ENCODE data around the gene THTPA.

Gene THTPA

DNA sequence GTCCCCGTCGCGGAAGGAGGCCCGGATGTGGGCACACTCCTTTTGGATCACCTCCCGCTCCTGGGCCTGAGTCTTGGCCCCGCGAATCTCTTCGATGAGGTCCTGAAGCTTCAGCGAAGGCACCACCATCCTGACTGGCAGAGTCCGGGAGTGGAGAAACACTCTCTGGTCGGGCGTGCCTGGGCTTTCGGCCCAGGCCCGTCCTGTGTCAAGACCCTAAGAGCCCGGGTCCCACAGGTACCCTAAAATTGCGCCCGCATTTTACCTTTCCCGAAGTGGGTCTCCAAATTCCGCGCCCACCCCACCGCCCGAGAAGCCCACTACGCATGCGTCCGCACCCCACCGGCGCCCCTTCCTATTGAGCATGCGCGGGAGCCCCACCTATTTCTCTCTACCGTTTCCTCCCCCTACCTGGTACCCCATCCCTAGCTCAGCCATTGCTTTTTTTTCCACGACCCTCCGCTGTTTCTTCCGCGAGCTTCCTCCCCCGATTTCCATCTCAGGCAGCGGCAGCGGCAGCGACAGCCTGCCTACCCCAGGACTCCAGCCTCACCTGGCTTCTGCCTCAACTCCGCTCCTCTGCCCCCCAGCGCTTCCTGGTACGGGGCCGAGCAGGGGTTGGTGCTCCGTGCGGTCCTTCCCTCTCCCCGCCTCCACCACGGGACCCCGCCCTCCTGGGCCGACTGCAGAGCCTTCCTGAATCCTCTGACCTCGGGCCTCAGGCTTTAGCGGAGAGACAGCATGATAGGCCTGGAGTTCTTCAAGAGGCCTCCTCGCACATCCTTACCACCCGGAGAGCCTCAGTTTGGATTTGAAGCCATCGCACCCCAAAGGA lies 11.3 kb downstream of the THTPA start, which contains the start of gene AP1G2:
TSS of gene AP1G2 (minus strand) at position 606 of the 835 bp plus-strand sequence. CDS start at position 129, 477 bp downstream.
- WGBS, 2 experiments = 1% methylated on average over 51 to 52 of the region's 53 CpGs
- no peaks in the 10 kb centered on the region for H3K9me3 ChIP-seq (ENCODE audit: control insufficient read depth, low read length)
- peak within 1 kb of the TSS; percentile 69 for H3K4me3 ChIP-seq (ENCODE audit: insufficient read depth, low read depth, low read length)
- peaks cover 29% of the 10 kb centered on the region for H3K4me1 ChIP-seq (ENCODE audit: control insufficient read depth, insufficient read depth, low read length)
- H3K27me3 ChIP-seq (ENCODE audit: control insufficient read depth, insufficient read depth, low read length, poor library complexity, severe bottlenecking) = no peaks in the 10 kb centered on the region
- H3K27ac ChIP-seq (ENCODE audit: insufficient read depth, low read depth, low read length, poor library complexity, severe bottlenecking) = peak within 1 kb of the TSS; percentile 23
- H3K36me3 ChIP-seq (ENCODE audit: control insufficient read depth, insufficient read depth, low read length) = peaks cover 4% of the 10 kb centered on the region

DNA sequence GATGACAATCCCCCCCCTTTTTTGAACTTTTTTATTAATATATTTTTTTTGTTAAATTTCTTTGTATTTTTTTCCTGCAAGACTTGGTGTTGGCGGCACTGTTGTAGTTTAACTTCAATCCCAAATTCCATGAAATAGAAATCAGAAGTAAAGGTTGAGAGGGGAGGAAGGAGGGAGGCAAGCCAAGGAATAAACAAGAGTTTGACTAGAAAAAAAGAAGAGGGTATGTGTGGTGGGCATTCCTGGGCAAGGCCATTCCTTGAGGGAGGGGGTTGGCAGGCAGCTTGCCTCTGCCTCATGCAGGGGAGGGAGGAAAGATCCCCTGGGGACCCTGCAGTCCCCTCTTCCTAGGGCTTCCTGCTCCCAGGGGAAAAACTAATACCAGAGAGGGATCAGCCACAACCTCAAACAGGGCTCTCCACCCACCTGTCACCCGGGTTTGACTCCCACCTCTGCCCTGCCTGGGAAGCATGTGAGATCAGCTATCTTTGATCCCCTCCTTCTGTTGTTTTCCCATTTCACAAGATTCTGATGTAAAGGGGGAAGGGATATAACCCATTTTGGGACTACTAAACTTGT lies 12.0 kb downstream of the THTPA start:
- H3K27ac ChIP-seq (ENCODE audit: insufficient read depth, low read depth, low read length, poor library complexity, severe bottlenecking) = peak overlapping the region; percentile 23

DNA sequence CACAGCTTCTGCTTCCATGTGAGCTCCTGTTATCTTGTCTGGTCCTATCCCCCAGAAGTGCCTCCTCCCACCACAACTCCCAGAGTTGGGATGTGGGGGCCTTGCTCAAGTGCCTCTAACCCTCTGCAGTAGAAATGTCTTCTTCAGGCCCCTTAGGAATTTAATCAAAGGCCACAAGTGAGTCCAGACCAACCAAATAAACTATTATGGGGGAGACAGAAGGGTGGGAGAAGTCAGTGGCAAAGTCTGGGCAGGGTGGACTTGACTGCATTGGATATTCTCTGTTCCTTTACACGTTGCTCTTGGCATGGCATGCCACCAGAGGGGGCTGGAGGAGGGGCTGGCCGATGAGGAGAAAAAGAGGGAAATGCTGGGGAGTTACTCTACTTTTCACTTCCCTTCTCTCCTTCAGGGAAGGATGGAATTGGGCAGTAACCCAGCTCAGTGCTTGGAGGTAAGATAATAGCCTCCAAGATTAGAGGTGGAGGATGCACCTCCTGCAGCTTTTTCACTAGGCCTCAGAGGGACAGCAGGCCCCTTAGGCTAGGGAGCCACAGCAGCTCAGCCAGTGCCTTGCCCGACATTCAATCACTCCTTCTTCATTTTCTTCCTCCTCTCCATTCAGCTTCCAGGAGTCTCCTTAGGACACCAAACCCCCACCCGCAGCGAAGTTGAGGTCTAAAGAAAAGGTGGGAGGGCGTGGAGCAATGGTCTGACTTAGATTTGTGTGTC lies 12.7 kb downstream of the THTPA start:
- peak overlapping the region; percentile 60 for H3K27ac ChIP-seq (ENCODE audit: insufficient read depth, low read depth, low read length, poor library complexity, severe bottlenecking)
- H3K27me3 ChIP-seq (ENCODE audit: control insufficient read depth, insufficient read depth, low read length, poor library complexity, severe bottlenecking) = no peaks in the 10 kb centered on the region
- H3K36me3 ChIP-seq (ENCODE audit: control insufficient read depth, insufficient read depth, low read length) = peaks cover 4% of the 10 kb centered on the region
- peaks cover 29% of the 10 kb centered on the region for H3K4me1 ChIP-seq (ENCODE audit: control insufficient read depth, insufficient read depth, low read length)
- 14 to 18% methylated on average over 4 to 6 of the region's 6 CpGs for WGBS, 2 experiments
- H3K9me3 ChIP-seq (ENCODE audit: control insufficient read depth, low read length) = no peaks in the 10 kb centered on the region
- no peak overlapping the region for H3K4me3 ChIP-seq (ENCODE audit: insufficient read depth, low read depth, low read length)

More for the DNA sequence above, 12.0 kb downstream of the THTPA start:
- no peaks in the 10 kb centered on the region for H3K27me3 ChIP-seq (ENCODE audit: control insufficient read depth, insufficient read depth, low read length, poor library complexity, severe bottlenecking)
- peaks cover 4% of the 10 kb centered on the region for H3K36me3 ChIP-seq (ENCODE audit: control insufficient read depth, insufficient read depth, low read length)
- peaks cover 29% of the 10 kb centered on the region for H3K4me1 ChIP-seq (ENCODE audit: control insufficient read depth, insufficient read depth, low read length)
- H3K4me3 ChIP-seq (ENCODE audit: insufficient read depth, low read depth, low read length) = peak overlapping the region; percentile 69
- 77 to 82% methylated on average over 2 of the region's 2 CpGs for WGBS, 2 experiments
- H3K9me3 ChIP-seq (ENCODE audit: control insufficient read depth, low read length) = no peaks in the 10 kb centered on the region

DNA sequence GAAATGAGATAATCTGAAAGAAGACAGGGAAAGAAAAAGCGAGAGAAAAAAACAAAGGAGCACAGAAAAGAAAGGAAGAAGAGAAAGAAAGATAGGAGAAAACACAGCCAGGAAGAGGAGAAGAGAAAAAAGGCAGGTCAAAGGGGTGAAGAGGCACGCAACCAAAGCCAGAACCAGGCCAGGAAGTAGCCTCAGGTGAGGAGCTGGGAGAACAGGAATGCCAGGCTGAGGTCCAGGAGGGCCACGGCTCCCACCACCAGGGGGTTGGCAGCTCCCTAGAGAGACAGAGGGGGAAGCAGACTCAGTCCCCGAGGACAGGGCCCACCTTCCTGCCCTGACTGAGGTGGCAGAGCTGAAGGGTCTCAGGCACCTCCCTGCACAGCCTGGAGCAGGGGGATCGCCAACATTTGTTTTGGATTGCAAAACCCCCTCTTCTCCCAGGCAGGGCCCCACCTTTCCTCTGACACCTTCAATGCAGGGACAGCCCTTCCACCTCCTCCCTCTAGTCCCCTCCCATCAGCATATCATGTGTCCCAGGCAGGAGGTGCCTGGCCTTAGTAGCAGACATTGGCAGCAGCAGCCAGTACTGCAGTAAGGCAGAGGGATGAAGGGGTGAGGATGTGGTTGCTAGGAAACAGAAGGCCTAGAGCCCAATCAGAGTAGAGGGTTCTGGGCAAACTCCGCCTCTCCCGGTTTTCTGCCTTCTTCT lies 13.5 kb downstream of the THTPA start:
- Histone ChIP-seq H3K27ac (ENCODE audit: insufficient read depth, low read depth, low read length, poor library complexity, severe bottlenecking) (peak overlapping the region; percentile 60), H3K9me3 (ENCODE audit: control insufficient read depth, low read length) (no peaks in the 10 kb centered on the region), H3K36me3 (ENCODE audit: control insufficient read depth, insufficient read depth, low read length) (peaks cover 4% of the 10 kb centered on the region), H3K27me3 (ENCODE audit: control insufficient read depth, insufficient read depth, low read length, poor library complexity, severe bottlenecking) (no peaks in the 10 kb centered on the region), H3K4me1 (ENCODE audit: control insufficient read depth, insufficient read depth, low read length) (peaks cover 29% of the 10 kb centered on the region), H3K4me3 (ENCODE audit: insufficient read depth, low read depth, low read length) (no peak overlapping the region)
- 60 to 68% methylated on average over 7 of the region's 7 CpGs for WGBS, 2 experiments

DNA sequence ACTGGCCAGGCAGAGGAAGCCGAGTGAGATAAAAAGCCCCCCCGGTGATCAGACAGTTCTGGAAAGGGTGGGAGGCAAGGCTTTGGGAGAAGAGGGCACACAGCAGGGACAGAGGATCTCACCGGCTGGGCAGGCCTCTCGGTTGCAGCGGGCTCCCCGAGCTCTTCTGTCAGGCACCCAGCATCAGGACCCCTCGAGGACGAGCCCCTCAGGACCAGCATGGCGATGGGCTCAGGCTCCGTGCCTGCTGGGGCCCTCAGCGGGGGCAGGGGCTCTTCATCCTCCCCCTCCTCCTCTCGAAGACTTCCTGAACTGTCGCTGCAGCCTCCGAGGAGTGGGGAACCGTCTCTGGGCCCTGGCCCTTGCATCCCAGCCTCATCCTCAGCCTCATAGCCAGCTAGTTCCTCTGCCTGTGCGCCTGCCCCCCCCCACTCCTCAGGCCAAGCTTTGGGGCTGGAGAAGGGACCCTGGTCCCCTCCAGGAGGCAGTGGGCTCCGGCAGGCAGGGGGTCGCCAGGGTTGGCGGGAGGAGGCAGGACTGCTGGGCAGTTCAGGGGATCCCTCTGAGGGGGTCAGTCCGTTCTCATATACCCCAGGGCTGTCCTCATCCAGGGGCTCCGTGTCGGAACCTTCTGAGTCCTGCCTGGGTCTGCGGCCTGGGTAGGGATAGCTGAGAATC lies 14.9 kb downstream of the THTPA start:
- 92 to 94% methylated on average over 23 of the region's 23 CpGs for WGBS, 2 experiments

DNA sequence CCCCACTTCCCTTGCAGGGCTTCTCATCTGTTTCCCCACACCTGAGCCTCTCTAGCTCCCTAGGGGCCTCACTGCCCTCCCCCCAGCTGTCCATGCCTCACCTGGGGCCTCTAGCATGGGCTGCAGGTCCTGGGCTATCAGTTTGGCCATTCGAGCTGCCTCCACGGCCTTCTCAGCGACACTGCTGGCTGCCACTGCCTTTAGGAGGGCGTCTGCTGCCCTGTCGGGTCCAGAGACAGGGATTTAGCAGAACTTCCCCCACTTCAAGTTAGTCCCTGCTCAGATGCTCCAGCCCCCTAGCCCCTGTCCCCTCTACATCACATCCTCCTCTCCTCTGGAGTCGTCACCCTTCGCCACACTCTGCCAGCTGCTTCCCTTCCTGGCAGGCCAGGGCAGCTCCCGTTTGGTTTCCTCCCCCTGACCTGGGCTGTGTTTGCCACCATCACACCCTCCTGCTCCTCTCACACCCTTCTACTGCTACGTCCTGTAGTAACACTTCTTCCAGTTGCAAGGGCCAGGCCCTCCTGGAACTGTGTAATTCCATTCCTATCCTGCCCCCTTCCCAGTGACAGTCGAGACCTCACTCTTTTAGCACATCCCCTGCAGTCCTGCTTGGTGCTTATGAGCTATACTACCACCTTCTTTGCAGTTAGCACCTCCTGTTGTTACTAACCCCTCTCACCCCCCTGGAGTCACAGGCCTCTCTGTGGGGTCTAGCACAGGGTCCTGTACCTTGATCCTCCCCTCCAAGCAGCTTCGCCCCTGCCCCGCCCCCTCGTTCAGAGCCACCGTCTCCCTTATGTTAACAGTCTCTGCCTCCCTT lies 15.8 kb downstream of the THTPA start:
- Histone ChIP-seq H3K27me3 (ENCODE audit: control insufficient read depth, insufficient read depth, low read length, poor library complexity, severe bottlenecking) (peaks cover 19% of the 10 kb centered on the region), H3K4me3 (ENCODE audit: insufficient read depth, low read depth, low read length) (no peak overlapping the region), H3K9me3 (ENCODE audit: control insufficient read depth, low read length) (no peaks in the 10 kb centered on the region), H3K36me3 (ENCODE audit: control insufficient read depth, insufficient read depth, low read length) (no peaks in the 10 kb centered on the region), H3K4me1 (ENCODE audit: control insufficient read depth, insufficient read depth, low read length) (peaks cover 28% of the 10 kb centered on the region), H3K27ac (ENCODE audit: insufficient read depth, low read depth, low read length, poor library complexity, severe bottlenecking) (no peak overlapping the region)
- WGBS, 2 experiments = 87 to 90% methylated on average over 14 of the region's 14 CpGs

More for the DNA sequence above, 14.9 kb downstream of the THTPA start:
- Histone ChIP-seq H3K4me3 (ENCODE audit: insufficient read depth, low read depth, low read length) (no peak overlapping the region), H3K9me3 (ENCODE audit: control insufficient read depth, low read length) (no peaks in the 10 kb centered on the region), H3K27ac (ENCODE audit: insufficient read depth, low read depth, low read length, poor library complexity, severe bottlenecking) (no peak overlapping the region), H3K4me1 (ENCODE audit: control insufficient read depth, insufficient read depth, low read length) (peaks cover 29% of the 10 kb centered on the region), H3K36me3 (ENCODE audit: control insufficient read depth, insufficient read depth, low read length) (no peaks in the 10 kb centered on the region), H3K27me3 (ENCODE audit: control insufficient read depth, insufficient read depth, low read length, poor library complexity, severe bottlenecking) (peaks cover 10% of the 10 kb centered on the region)

DNA sequence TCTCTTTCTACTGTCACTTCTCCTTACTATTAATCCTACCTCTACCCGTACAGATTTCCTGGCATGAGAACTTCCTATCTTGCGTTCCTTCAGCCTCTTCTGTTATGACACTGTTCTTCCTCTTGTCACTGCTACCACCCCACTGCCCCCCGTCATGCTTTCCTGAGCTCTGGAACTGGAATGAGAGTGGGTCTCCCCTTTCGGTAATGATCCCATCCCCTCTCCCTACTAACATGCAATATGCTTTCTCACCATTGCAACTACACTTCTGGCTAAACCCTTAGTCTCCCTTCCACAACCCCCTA lies 16.4 kb downstream of the THTPA start:
- H3K4me1 ChIP-seq (ENCODE audit: control insufficient read depth, insufficient read depth, low read length) = peaks cover 28% of the 10 kb centered on the region
- WGBS, 2 experiments = 89 to 91% methylated on average over 4 of the region's 4 CpGs
- peaks cover 25% of the 10 kb centered on the region for H3K27me3 ChIP-seq (ENCODE audit: control insufficient read depth, insufficient read depth, low read length, poor library complexity, severe bottlenecking)
- H3K27ac ChIP-seq (ENCODE audit: insufficient read depth, low read depth, low read length, poor library complexity, severe bottlenecking) = no peak overlapping the region
- no peak overlapping the region for H3K4me3 ChIP-seq (ENCODE audit: insufficient read depth, low read depth, low read length)
- H3K36me3 ChIP-seq (ENCODE audit: control insufficient read depth, insufficient read depth, low read length) = no peaks in the 10 kb centered on the region
- H3K9me3 ChIP-seq (ENCODE audit: control insufficient read depth, low read length) = no peaks in the 10 kb centered on the region

DNA sequence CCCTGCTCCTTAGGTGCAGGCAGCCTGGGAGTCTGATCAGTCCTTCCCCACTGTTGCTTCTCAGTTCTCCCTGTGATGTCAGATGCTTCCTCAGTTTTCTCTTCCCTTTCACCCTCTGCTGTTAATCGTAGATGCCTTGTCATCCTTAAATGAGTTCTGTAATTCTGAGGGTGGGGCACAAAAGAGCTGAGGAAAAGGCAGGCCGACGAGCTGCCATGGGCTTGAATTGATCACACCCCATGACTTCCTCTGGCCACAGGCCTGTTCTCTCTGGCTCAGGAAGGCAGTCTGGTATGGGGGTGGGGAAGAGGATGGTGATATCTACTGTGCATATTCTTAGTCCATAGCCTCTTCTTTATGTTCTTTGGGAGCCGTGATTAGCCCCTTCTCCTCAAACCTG lies 16.8 kb downstream of the THTPA start:
- H3K4me3 ChIP-seq (ENCODE audit: insufficient read depth, low read depth, low read length) = no peak overlapping the region
- 61 to 74% methylated on average over 4 of the region's 4 CpGs for WGBS, 2 experiments
- peaks cover 29% of the 10 kb centered on the region for H3K27me3 ChIP-seq (ENCODE audit: control insufficient read depth, insufficient read depth, low read length, poor library complexity, severe bottlenecking)
- H3K36me3 ChIP-seq (ENCODE audit: control insufficient read depth, insufficient read depth, low read length) = no peaks in the 10 kb centered on the region
- peaks cover 25% of the 10 kb centered on the region for H3K4me1 ChIP-seq (ENCODE audit: control insufficient read depth, insufficient read depth, low read length)
- H3K9me3 ChIP-seq (ENCODE audit: control insufficient read depth, low read length) = no peaks in the 10 kb centered on the region
- H3K27ac ChIP-seq (ENCODE audit: insufficient read depth, low read depth, low read length, poor library complexity, severe bottlenecking) = no peak overlapping the region

DNA sequence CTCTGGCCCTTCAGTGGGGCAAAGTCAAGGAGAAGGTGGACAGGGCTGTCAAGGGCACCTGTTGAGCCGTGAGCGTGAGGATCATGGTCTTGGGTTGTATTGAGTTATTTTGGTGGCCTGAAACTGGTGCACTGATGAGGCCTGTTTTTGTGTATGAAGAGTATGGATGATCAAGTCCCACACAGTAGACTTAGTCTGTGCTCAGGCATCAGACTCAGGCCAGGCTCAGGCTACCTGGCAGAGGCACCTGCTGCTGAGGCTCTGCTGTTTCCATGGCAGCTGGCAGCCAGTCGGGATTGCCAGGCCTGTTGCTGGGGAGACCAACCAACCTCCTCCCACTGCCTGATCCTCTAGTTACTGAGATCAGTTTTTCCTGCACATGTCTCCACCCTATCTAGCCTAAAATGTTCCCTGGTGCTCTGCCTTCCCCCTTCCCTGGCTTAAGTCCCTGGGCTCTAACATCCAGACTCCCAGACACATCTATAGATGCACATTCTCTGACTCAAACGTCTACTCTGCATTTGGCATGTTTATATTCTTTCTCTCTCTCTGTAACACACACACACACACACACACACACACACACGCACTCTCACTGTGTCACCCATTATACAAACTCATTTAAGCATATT lies 17.4 kb downstream of the THTPA start:
- Histone ChIP-seq H3K27me3 (ENCODE audit: control insufficient read depth, insufficient read depth, low read length, poor library complexity, severe bottlenecking) (peaks cover 35% of the 10 kb centered on the region), H3K27ac (ENCODE audit: insufficient read depth, low read depth, low read length, poor library complexity, severe bottlenecking) (no peak overlapping the region), H3K9me3 (ENCODE audit: control insufficient read depth, low read length) (no peaks in the 10 kb centered on the region), H3K36me3 (ENCODE audit: control insufficient read depth, insufficient read depth, low read length) (no peaks in the 10 kb centered on the region), H3K4me1 (ENCODE audit: control insufficient read depth, insufficient read depth, low read length) (peaks cover 19% of the 10 kb centered on the region), H3K4me3 (ENCODE audit: insufficient read depth, low read depth, low read length) (no peak overlapping the region)
- WGBS, 2 experiments = 89 to 90% methylated on average over 5 of the region's 5 CpGs
